GM19463 (cell line): ENCODE results near the gene TLCD3A.
"Not testable (repeated sequence)": the region's sequence is repeated elsewhere in the genome, so short reads cannot be mapped to it uniquely, and the experiment has no call there.

Experiments used
- ATAC-seq: cut with Tn5 transposase; IDR thresholded peaks from one replicate; pipeline ENCODE4 v1.9.1; 2021; ENCODE audit warnings: mild to moderate bottlenecking, moderate library complexity; ENCODE audit not compliant: unreplicated experiment

The TLCD3A gene

DNA sequence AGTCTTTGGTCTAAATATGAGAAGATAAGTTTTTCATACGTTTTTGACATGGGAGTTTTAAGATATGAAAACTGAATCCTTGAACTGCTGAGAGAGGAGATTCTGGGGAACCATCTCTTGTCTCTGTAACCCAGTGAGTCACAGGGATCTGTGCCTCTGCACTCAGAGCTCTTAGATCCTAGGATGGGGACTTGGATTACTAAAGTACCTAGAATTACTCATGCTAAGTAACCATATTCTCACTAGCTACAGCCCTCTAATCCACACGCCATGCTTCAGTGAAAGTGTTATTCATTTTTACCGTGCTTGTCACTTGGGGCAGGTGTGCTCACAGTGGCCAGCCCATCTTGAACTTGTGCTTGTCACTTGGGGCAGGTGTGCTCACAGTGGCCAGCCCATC lies 51.7 kb downstream of the TLCD3A start:
- ATAC-seq: no peak

DNA sequence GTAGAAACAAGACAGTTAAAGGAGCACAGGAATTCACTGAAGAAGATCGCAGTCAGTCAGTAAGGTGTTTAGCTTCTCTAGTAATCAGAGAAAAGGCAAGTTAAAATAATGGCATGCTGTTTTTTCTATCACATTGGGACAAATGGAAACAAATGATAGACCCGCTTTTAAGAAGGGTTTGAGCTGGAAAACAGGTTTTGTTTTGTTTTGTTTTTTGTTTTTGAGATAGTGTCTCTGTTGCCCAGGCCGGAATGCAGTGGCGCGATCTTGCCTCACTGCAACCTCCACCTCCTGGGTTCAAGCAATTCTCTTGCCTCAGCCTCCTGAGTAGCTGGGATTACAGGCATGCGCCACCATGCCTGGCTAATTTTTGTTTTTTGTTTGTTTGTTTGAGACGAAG lies 53.5 kb downstream of the TLCD3A start:
- not testable (repeated sequence) for ATAC-seq

DNA sequence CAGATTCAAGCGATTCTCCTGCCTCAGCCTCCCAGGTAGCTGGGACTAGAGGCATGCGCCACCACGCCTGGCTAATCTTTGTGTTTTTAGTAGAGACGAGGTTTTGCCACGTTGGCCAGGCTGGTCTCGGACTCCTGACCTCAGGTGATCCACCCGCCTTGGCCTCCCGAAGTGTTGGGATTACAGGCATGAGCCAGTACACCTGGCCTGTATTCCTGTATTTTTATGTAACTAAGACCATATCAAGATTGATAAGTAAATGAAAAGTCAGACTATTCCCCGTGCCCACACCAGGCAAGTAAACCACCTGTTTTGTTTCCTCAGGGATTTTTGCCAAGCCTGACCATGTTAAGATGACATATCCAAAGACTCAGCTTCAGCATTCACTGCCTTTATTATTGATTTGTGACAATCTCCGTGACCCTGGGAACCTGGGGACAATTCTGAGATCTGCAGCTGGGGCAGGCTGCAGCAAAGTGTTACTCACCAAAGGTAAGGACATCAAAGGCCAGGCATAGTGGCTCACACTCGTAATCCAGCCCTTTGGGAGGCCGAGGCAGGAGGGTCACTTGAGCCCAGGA lies 55.3 kb downstream of the TLCD3A start:
- ATAC-seq: no peak

GRCh38 chr17:788551-788950 lies 56.2 kb downstream of the TLCD3A start:
- no peak for ATAC-seq

DNA sequence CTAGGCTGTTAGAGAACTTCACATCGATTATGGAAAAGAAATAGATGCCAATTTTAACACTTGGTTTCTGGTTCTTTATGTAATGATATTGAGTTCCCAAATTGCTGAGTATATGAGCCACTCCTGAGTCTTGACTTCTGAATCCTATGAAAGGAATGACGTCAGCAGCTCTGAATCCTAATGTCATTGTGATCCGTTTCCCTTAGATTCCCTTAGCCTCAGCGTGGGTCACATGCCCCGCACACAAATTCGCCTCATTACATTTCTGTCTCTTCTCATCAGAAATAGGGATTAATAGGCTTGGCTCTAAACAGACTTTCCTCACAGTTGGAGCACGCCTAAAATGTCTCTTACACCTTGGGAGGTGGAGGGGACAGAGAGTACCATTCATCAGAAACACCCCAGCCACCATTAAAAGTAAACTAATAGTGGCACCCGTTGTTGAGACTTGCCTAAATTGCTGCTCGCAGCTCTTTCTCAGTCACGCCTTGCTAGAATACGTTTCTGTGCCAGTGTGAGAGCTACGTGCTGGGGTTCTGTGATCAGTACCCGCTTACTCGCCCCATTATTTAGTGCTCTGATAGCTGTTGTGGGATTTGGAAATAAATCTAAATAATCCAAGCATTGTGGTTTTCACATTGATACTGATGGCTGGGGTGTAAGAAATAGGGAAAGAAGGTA lies 56.9 kb downstream of the TLCD3A start:
- no peak for ATAC-seq

GRCh38 chr17:789931-790873 lies 57.8 kb downstream of the TLCD3A start:
- ATAC-seq: not testable (repeated sequence)

DNA sequence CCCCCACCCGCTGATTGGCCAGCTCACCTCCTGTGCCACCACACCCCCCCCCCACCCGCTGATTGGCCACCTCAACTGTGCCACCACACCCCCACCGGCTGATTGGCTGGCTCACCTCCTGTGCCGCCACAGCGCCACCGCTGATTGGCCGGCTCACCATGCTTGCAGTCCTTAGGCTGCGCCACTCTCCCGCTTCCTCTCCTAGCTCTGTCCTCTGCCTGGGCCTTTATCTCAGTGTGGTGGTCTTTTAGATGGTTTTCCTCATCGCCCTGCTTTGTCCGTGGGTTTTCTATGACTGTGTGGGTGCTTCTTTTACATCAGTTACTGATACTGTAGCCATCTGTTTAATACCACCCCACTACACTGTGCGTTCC lies 58.5 kb downstream of the TLCD3A start:
- ATAC-seq: not testable (repeated sequence)

GRCh38 chr17:791829-792228 lies 59.4 kb downstream of the TLCD3A start:
- no peak for ATAC-seq

- ATAC-seq: no peak
Measured at GRCh38 chr17:792277-792676, 59.9 kb downstream of the TLCD3A start.
